ENCODE results near the gene TANGO2.
A peak's percentile ranks its signal among the peaks of the same experiment; 100 is the strongest.

The TANGO2 gene, protein sequence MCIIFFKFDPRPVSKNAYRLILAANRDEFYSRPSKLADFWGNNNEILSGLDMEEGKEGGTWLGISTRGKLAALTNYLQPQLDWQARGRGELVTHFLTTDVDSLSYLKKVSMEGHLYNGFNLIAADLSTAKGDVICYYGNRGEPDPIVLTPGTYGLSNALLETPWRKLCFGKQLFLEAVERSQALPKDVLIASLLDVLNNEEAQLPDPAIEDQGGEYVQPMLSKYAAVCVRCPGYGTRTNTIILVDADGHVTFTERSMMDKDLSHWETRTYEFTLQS

DNA sequence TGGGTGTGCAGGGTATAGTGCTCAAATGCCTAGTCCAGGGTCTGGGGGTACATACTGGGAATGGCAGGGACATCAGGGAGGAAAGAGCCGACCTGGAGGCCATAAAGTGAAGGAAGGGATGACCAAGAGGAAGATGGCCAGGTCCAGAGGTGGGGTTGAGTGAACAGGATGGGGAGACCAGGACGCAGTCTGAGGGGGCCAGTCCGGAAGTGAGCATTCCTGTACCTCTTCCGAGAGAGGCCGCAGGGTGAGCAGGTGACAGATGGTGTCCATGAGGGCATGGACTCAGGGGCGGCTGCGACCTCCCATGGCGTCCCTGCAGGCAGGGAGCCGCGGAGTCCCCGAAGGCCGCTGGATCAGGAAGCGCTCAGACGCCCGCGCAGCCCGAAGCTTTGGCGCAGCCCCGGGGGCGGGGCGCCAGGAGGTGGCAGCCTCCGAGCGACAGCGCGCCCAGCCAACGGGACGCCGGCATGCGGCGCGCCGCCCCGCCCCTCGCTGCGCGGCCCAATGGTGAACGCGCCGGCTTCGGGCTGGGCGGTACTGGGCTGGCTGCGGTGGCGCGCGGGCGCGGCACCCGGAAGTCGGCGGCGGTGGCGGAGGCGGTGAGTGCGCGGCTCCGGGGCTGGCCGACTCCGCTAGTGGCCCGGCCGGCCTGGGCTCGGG lies at the start of gene TANGO2:
TSS of gene TANGO2 (plus strand) at position 578 of the 663 bp plus-strand sequence. CDS start 15,689 bp downstream, outside the sequence.
- Mint-ChIP-seq H3K4me3 (peak within 1 kb of the TSS; percentile 84), H3K4me1 (peaks cover 50% of the 10 kb centered on the region), H3K9me3 (no peaks in the 10 kb centered on the region), H3K36me3 (peaks cover 14% of the 10 kb centered on the region), H3K27ac (peak within 1 kb of the TSS; percentile 94)
- DNase-seq (ENCODE audit: low spot score in 2 of 2) (peak; percentile 95 to 98), ATAC-seq (peak; percentile 93)

DNA sequence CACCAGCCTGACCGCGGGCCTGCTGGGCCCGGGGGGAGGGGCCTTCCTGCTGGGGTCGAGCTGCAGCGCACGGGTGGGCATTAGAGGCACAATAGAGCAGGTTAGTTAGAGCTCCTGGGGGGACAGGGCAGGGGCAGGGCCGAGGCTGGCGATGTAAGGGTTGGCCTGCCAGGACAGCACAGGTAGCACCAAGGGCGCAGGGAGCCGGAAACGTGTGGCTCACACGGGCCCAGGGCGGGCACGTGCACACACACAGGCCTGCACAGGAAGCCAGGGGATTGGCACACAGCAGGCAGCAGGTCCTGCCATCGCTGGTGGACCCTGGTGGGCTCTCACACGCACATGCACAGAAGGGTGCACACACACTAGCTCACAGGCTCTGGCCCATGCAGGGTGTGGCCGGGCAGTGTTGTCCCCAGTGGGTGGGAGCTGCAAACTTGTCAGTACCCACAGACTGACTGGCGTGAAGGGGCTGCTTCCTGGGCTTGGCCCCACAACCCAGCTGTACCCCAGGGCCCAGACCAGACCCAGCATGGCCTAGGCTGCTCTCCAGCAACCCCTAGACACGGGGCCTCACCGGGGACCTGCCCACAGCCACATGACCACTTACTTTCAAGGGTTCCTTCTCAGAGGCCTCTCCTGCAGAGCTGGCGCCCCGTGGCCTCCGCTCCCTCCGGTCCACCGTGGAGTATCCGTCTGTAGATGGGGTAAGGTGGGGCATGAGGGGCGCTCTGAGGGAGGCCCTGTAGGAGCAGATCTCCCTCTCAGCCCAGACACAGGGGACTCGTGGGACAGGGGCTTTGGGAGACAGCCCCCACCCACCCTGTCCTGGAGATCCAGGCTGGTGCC lies 49.4 kb upstream of the TANGO2 start:
- no peak for DNase-seq (ENCODE audit: low spot score in 2 of 2)
- H3K9me3 Mint-ChIP-seq = no peaks in the 10 kb centered on the region
- H3K27ac Mint-ChIP-seq = peak overlapping the region; percentile 86
- H3K4me3 Mint-ChIP-seq = no peak overlapping the region
- ATAC-seq = no peak
- H3K4me1 Mint-ChIP-seq = peaks cover 32% of the 10 kb centered on the region
- H3K36me3 Mint-ChIP-seq = peaks cover 15% of the 10 kb centered on the region

DNA sequence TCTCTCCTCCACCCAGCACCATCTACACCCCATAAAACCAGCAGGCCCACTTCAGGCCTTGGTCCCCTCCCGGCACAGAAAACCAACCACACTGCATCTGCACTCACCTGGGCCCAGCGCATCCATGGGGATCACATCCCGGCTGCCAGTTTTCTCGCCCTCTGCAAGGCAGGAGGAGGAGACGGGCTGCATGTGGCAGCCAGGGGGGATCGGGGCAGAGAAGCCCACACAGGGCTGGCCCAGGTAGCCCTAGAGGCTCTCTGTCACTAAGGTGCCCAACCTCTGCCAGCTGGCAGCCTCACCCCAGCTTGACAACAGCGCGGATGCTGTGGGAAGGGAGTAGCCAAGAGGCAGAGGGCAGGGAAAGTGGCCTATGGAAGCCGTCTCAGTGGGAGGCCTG lies 48.7 kb upstream of the TANGO2 start:
- no peak for DNase-seq (ENCODE audit: low spot score in 2 of 2)
- Mint-ChIP-seq H3K4me3 (no peak overlapping the region), H3K9me3 (no peaks in the 10 kb centered on the region), H3K36me3 (peaks cover 7% of the 10 kb centered on the region), H3K27ac (peak overlapping the region; percentile 86), H3K4me1 (peaks cover 27% of the 10 kb centered on the region)
- no peak for ATAC-seq

DNA sequence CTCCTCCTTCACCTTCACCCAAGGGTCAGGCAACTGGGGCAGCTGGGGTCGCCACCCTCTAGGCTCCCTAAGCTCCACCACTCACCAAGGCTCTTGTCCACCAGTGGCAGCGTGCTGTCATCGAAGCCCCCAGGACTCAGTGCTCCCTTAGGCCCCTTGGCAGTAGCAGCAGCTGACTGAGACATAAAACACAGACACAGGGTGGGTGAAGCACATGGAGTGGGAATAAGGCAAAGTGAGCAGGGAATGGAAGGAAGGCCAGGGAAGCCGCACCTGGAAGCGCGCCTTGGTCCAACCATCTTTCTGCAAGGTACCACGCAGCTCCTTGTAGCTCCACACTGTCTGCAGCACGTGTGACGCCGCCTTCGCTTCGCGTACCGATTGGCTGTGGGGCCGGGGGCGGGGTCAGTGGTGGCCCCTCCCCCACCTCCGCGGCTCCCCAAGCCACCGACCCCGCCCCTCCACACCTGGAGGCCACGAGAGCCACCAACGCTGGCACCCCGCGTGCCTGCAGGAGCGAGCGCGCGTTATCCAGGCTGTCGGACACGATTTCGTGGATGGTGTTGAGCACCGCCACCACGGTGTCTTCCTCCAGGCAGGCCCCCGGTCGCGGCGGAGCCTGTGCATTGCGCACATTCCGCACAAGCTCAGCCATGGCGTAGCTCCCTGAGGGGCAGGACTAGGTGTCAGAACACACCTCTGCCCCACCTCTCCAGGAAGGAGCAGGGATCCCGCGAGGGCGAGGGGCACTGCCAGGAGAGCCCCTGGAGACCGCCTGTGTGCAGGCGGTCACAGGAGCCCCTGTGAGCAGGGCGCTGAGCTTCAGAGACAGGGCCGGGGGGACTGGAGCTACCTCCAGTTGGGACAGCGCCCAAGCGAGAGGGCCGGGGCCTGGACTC lies 48.0 kb upstream of the TANGO2 start:
- no peak for DNase-seq (ENCODE audit: low spot score in 2 of 2)
- Mint-ChIP-seq H3K27ac (no peak overlapping the region), H3K4me3 (no peak overlapping the region), H3K9me3 (no peaks in the 10 kb centered on the region), H3K4me1 (peaks cover 27% of the 10 kb centered on the region), H3K36me3 (peaks cover 6% of the 10 kb centered on the region)
- no peak for ATAC-seq

DNA sequence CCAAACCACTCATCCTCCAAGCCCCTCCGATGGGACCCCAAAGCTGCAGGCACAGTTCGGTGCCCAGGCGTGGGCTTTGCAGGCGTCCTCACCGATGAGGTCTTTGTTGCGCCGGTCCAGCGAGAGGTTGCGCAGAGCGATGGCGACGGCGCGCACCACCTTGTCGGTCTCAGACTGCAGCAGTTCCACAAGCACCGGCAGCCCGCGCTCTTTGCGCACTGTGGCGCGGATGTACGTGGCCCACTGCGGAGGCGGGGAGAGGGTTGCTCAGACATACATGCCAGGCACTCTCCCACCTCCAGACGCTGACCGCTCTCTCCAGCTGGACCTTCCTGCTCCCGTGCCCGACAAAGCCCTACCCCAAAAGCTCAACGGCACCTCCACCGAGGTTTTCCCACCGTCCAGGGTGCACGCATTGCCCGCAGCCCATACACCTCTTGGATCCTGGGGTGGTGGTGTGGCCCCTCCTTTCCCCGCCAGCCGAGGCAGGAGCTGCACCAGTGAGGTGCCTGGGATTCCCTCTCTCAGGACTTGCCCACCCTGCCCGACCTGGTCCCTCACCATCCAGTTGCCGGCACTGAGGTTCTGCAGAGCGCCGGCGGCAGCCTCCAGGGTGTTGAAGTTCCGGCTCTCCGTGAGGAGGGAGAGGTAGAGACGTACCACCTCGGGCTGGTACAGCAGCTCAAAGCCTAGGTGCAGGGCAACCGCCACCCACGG lies 47.2 kb upstream of the TANGO2 start:
- peaks cover 6% of the 10 kb centered on the region for H3K36me3 Mint-ChIP-seq
- H3K4me3 Mint-ChIP-seq = no peak overlapping the region
- H3K9me3 Mint-ChIP-seq = no peaks in the 10 kb centered on the region
- H3K4me1 Mint-ChIP-seq = peaks cover 27% of the 10 kb centered on the region
- H3K27ac Mint-ChIP-seq = no peak overlapping the region
- no peak for DNase-seq (ENCODE audit: low spot score in 2 of 2)
- no peak for ATAC-seq

DNA sequence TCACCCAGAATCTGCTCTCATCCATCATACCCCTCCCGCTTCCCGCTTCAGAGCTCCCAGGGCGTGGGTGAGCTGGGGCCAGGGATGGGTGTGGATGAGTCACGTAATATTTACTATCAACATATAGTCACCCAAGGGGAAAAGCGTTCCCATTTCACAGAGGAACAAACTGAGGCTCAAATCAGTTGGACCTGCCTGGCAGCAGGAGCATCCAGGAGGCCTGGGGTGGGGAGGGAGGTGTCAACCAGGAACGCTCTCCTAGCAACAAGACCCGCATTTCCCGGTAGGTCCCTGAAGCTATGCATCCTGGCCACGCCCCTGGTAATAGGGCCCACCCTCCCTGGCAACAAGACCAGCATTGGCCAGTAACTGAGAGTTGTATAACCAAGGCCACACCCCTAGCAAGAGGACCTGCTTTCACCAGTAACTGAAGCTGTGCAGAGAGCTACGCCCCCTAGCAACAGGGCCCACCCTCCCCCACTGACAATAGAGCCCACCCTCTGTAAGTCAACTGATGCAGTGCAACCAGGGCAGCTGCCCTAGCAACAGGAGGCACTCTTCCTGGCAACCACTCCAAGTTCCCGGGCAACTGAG lies 46.5 kb upstream of the TANGO2 start:
- DNase-seq (ENCODE audit: low spot score in 2 of 2) (no peak), ATAC-seq (peak; percentile 29)
- Mint-ChIP-seq H3K9me3 (no peaks in the 10 kb centered on the region), H3K27ac (peak overlapping the region; percentile 82), H3K4me3 (no peak overlapping the region), H3K4me1 (peaks cover 27% of the 10 kb centered on the region), H3K36me3 (peaks cover 6% of the 10 kb centered on the region)

DNA sequence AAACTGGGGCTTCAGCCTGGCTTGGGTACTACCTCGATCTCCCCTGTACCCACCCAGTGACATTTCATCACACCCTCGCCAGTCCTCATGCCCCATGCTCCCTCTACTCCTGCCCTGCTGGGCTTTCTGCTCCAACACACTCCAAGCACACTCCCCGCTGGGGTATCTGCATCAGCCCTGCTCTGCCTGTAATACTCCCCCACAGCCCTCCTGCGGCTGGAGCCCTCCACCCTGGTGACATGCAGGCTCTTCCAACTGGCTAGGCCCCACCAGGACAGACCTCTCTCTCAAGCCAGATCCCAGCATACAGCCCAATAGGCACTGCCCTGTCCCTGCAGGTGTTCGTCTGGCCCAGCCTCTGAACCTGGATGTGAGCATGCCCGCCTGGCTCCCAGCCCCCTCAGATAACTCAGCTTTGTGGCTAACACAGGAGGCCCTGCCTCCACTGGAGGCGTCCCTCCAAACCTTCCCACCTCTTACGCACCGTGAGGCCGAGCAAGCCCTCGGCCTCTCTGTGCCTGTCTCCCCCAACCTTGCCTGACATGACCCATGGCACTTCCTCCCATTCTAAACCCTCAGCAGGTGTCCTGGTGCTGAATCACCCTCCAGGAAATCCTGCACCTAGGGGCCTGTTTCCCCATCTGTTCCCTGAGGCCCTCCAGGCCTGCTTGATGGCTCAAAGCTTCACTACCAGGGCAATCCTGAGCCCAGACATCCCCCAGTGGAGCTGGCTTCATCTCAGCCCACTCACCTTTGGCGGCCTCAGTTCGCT lies 45.8 kb upstream of the TANGO2 start:
- H3K27ac Mint-ChIP-seq = peak overlapping the region; percentile 82
- ATAC-seq = no peak
- H3K4me1 Mint-ChIP-seq = peaks cover 27% of the 10 kb centered on the region
- peaks cover 6% of the 10 kb centered on the region for H3K36me3 Mint-ChIP-seq
- H3K4me3 Mint-ChIP-seq = no peak overlapping the region
- H3K9me3 Mint-ChIP-seq = no peaks in the 10 kb centered on the region
- DNase-seq (ENCODE audit: low spot score in 2 of 2) = no peak

DNA sequence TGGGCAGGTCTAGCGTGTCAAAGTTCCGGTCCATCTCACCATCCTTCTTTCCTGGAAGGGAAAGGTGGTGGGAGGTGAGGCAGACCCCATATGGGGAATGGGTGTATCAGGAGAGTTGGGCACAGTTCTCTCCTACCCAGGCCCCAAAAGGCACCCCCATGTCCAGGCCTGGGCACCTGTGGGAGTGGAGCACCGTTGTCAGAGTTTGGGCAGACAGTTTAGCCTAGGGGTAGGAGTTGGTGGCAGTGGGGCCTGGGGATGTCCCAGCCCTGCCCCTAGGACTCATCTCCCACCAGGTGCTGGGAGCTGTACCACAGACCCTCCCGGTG lies 45.2 kb upstream of the TANGO2 start:
- ATAC-seq (no peak), DNase-seq (ENCODE audit: low spot score in 2 of 2) (no peak)
- Mint-ChIP-seq H3K4me1 (peaks cover 23% of the 10 kb centered on the region), H3K9me3 (no peaks in the 10 kb centered on the region), H3K4me3 (no peak overlapping the region), H3K36me3 (peaks cover 2% of the 10 kb centered on the region), H3K27ac (peak overlapping the region; percentile 82)

DNA sequence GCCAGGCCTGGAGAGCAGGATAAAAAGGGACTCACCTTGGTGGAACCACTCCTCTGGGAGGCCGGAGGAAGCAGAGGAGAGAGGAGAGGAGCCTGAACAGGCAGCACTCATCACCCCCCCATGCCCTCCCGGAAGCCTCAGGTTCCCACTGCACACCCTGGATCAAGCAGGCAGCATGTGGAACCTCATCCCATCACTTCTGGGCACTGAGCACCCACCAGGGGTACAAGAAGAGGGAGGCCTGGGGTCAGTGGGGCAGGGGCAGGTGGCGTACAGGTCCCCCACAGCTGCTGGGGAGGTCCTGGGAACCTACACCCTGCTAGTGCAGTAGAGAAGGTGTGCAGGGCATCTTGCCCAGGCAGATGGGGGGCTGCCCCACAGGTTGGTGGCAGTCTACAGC lies 44.2 kb upstream of the TANGO2 start:
- Mint-ChIP-seq H3K4me3 (no peak overlapping the region), H3K27ac (peak overlapping the region; percentile 82), H3K4me1 (peaks cover 18% of the 10 kb centered on the region), H3K36me3 (no peaks in the 10 kb centered on the region), H3K9me3 (no peaks in the 10 kb centered on the region)
- ATAC-seq (no peak), DNase-seq (ENCODE audit: low spot score in 2 of 2) (no peak)

DNA sequence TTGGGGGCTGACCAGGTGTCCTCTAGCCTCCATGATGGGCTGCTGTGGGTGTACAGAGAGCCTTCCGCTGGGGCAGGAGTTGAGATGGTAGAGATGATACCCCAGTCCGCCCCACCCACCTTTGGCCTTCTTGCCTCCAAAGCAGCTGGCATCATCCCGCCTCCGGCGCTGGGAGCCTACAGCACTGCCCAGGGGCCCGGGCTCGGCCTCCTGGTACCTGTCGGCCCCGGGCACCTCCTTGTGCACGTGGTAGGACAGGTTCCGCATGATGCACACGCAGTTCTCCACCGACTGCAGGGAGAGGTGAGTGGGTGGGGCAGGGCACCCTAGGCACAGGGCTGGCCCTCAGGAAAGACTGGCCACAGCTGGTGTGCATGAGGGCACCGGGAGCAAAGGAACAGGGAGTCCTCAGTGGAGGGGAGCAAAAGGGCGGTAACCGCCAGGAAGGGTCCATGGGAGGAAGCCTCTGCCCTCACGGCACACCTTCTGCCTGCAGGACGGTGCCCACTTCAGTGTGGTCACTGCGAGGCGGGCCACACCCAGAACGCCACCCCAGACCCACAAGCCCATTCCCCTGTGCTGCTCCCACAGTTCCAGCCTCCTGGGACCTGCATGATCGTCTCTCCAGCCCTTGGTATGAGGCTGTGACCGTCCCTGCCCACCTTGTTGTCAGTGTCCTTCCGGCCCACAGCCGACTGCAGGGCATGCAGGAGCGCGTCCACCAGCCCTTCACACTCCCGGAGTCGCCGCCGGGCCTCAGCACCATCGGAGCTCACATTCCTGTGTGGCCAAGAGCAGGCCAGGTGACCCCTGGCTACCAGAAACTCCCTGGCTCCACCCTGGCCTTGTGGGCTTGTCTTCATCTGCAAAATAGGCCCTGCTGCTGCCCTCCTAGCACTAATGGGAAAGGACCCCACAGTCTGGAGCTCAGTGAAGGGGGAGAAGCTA lies 43.3 kb upstream of the TANGO2 start:
- Mint-ChIP-seq H3K36me3 (no peaks in the 10 kb centered on the region), H3K4me1 (peaks cover 11% of the 10 kb centered on the region), H3K4me3 (no peak overlapping the region), H3K9me3 (no peaks in the 10 kb centered on the region), H3K27ac (peak overlapping the region; percentile 82)
- no peak for ATAC-seq
- DNase-seq (ENCODE audit: low spot score in 2 of 2) = no peak

DNA sequence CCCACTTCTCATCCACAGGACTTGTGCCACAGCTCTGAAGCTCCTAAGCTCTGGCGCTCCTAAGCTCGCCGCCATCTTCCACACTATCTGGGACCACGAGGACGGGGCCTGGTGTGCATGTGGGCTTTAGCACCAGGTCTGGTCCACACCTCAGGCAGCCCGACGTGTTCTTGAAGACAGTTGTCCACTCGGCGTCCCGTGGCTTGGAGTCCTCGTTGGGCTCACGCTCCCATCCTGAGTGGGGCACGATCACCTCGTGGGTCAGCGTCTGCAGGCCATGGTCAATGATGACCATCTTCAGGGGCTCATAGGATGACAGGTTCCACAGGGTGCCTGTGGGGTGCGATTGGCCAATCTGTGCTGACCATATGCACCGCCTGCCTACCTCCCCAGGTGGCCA lies 42.2 kb upstream of the TANGO2 start:
- ATAC-seq = no peak
- peaks cover 11% of the 10 kb centered on the region for H3K4me1 Mint-ChIP-seq
- H3K36me3 Mint-ChIP-seq = no peaks in the 10 kb centered on the region
- H3K27ac Mint-ChIP-seq = no peak overlapping the region
- DNase-seq (ENCODE audit: low spot score in 2 of 2) = no peak
- no peaks in the 10 kb centered on the region for H3K9me3 Mint-ChIP-seq
- no peak overlapping the region for H3K4me3 Mint-ChIP-seq

DNA sequence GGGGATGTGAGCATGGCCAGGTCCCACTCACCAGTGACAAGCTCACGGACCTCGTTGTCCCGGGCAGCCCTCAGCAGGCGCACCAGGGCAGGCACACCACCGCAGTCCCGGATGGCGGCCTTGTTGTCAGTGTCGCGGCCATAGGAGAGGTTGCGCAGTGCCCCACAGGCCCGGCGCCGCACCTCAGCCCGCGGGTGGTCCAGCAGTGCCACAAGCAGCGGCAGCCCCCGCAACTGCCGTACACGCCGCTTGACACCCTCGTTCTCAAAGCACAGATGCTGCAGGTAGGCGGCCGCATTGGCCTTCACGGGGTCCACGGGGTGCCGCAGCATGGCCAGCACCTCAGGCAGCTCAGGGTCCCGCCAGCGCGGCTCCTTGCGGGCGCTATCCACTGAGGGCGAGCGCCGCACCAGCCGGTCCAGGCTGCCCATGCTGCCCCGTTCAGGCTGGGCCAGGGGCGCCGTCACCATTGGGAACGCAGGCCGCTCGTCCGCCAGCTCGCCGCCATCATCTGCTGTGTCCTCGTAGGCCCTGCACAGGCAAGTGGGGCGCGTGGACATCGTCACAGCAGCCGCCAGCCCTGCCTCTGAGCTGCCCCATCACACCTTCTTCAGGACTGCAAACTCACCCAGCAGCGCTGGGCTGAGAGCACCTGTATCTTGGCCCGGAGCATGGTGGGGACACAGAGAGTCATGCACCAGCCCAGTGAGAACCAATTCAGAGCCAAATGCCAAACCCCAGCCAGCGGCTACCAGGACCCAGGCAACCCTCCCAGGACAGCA lies 41.0 kb upstream of the TANGO2 start:
- Mint-ChIP-seq H3K36me3 (no peaks in the 10 kb centered on the region), H3K27ac (no peak overlapping the region), H3K4me3 (no peak overlapping the region), H3K9me3 (no peaks in the 10 kb centered on the region), H3K4me1 (peaks cover 7% of the 10 kb centered on the region)
- DNase-seq (ENCODE audit: low spot score in 2 of 2) (no peak), ATAC-seq (no peak)

Data from stimulated activated effector memory CD8-positive, alpha-beta T cell treated with anti-CD3 and anti-CD28 coated beads, Interleukin-12 subunit alpha, Interleukin-12 subunit beta, amount 100 ng/mL, for 72 hours (primary cell).